Stimulated activated naive B cell treated with anti-CD40 and anti-IgM and Interleukin-4, amounts not matched to agents 10 μg/mL and 1 μg/mL and 100 μg/mL, for 72 hours (primary cell): Measurements from ENCODE around the gene SEMA4D.

Experiments
- ATAC-seq, 2 donors: fragments of 150-1000 bp; cut with Tn5 transposase; replicated peaks; 2 replicates each; pipeline ENCODE4 v1.10.0; 2021; ENCODE audit warnings: moderate library complexity in 1 of 2
- DNase-seq: peaks from one replicate; pipeline ENCODE4 v3.0.0; 2021
- H3K27ac Mint-ChIP-seq: one replicate; pipeline ENCODE4 v1.8.0; 2022; ENCODE audit warnings: mild to moderate bottlenecking, mixed read lengths
- H3K27me3 Mint-ChIP-seq, 2 donors: one replicate each; pipeline ENCODE4 v1.8.0; 2022; ENCODE audit warnings: mixed read lengths in 2 of 2
- H3K36me3 Mint-ChIP-seq, 2 donors: one replicate each; pipeline ENCODE4 v1.8.0; 2022; ENCODE audit warnings: mixed read lengths in 2 of 2, mild to moderate bottlenecking in 1 of 2
- H3K4me1 Mint-ChIP-seq, 2 donors: one replicate each; pipeline ENCODE4 v1.8.0; 2022; ENCODE audit warnings: mixed read lengths in 2 of 2, mild to moderate bottlenecking in 1 of 2
- H3K4me3 Mint-ChIP-seq, 2 donors: one replicate each; pipeline ENCODE4 v1.8.0; 2022; ENCODE audit warnings: mild to moderate bottlenecking in 2 of 2, mixed read lengths in 2 of 2, moderate library complexity in 1 of 2
- H3K9me3 Mint-ChIP-seq, 2 donors: one replicate each; pipeline ENCODE4 v1.8.0; 2022; ENCODE audit warnings: mixed read lengths in 2 of 2, mild to moderate bottlenecking in 1 of 2

Gene SEMA4D

DNA sequence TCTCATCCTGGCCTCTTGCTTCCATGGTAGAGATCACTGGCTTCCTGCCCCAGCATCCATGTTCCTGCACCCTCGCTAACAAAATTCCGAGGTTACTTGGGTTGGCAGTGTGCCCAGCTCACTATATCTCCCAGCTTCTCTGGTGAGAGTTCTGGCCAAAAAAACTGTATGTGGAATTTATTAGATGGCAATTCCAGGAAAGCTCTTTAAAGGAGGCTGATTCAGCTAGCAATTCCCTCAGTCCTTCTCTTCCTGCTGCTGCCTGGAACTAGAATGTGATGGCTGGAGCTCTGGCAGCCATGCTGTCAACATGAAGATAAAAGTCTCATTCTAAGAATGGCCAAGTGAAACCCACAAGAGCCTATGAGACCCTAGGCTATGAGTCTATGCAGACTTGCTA is 90.8 kb downstream of the SEMA4D start:
- DNase-seq (no peak), ATAC-seq (no peak)
- Mint-ChIP-seq H3K4me1 (peaks cover 75 to 88% of the 10 kb centered on the region in 2 donors), H3K27me3 (no peaks in the 10 kb centered on the region), H3K9me3 (peaks cover 4 to 6% of the 10 kb centered on the region in 2 donors), H3K4me3 (peak overlapping the region; percentile 80 to 82), H3K36me3 (peaks cover 64 to 85% of the 10 kb centered on the region in 2 donors), H3K27ac (peak overlapping the region; percentile 92)

DNA sequence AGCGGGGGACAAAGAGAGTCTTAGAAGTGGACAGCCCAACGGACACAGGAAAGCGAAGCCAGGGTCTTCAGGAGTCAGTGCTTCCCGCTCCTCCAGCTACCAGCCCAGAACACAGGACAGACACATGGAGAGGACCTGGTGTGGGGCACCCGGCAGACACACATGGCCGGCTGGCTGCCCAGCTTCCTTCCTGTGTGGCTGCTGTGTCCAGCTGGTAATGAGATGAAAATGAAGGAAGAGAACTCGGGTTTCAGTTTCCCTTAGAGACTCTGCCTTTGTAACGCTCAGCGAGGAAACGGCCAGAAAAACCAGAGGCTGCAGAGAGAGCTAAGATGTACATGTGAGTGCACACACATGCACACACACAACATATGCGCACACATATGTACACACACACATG is 92.1 kb downstream of the SEMA4D start:
- Mint-ChIP-seq H3K36me3 (peaks cover 59 to 85% of the 10 kb centered on the region in 2 donors), H3K9me3 (peaks cover 4 to 5% of the 10 kb centered on the region in 2 donors), H3K27me3 (no peaks in the 10 kb centered on the region), H3K27ac (peak overlapping the region; percentile 92), H3K4me1 (peaks cover 79 to 93% of the 10 kb centered on the region in 2 donors), H3K4me3 (peak overlapping the region; percentile 80 to 82)
- DNase-seq: no peak
- ATAC-seq: peak; percentile 58 to 62

DNA sequence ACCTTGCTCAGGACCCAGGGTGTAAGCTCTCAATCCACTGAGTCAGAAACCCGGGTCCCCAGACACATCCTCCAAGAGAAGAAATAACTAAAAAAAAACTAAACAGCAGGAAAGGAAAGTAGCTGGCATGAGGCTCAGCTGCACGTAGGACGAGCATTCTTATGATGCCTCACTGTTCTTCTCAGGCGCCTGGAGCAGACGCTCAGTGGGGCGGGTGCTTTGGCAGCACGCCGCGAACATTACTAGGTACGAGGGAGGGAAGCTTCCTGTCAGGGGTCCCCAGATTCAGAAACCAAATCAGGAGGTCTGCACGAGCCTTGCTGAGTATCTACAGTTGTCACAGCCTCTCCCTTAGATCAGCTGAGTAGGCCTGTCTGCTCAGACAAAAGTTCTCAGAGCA is 93.8 kb downstream of the SEMA4D start:
- ATAC-seq (no peak), DNase-seq (no peak)
- Mint-ChIP-seq H3K4me1 (peaks cover 75 to 93% of the 10 kb centered on the region in 2 donors), H3K27ac (peak overlapping the region; percentile 92), H3K36me3 (peaks cover 59 to 79% of the 10 kb centered on the region in 2 donors), H3K27me3 (no peaks in the 10 kb centered on the region), H3K4me3 (peak overlapping the region; percentile 80 to 82), H3K9me3 (peaks cover 4% of the 10 kb centered on the region in 2 donors)

DNA sequence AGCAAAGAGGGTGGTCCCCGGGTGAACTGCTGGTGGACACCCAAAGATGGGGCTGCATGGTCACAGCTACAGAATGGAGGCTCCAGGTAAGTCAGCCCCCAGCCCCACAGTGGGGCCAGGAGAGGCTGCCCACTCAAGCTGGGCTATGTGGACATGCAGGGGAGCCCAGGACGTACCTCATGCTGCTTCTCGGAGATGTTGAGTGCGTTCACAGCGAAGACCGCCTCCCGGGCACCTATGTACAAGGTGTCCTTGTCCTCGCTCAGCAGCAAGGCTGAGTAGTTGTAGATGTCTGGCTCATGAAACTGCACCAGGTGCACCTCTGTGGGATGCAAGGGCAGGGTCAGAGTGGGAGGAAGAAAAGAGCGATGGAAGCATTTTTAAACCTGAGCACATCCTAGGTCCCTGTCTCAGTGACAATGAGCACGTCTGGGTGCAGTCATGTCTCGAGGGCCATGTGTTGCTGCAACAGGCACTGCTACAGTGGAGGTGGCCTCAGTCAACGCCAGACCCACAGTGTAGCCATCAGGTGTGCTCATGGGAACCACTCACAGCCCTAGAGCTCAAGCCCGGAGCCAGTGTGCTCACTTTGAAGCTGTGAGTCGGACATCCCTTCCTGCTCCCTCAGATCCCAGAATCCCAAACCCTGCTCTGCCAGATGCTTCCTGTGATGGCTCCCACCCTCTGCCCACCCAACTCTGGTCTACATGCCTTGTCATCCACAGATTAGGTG is 95.1 kb downstream of the SEMA4D start:
- DNase-seq (no peak), ATAC-seq (no peak)
- Mint-ChIP-seq H3K9me3 (peaks cover 4% of the 10 kb centered on the region in 2 donors), H3K27me3 (no peaks in the 10 kb centered on the region), H3K36me3 (peaks cover 59 to 76% of the 10 kb centered on the region in 2 donors), H3K4me3 (no peak overlapping the region), H3K4me1 (peaks cover 65 to 83% of the 10 kb centered on the region in 2 donors), H3K27ac (peak overlapping the region; percentile 60)

DNA sequence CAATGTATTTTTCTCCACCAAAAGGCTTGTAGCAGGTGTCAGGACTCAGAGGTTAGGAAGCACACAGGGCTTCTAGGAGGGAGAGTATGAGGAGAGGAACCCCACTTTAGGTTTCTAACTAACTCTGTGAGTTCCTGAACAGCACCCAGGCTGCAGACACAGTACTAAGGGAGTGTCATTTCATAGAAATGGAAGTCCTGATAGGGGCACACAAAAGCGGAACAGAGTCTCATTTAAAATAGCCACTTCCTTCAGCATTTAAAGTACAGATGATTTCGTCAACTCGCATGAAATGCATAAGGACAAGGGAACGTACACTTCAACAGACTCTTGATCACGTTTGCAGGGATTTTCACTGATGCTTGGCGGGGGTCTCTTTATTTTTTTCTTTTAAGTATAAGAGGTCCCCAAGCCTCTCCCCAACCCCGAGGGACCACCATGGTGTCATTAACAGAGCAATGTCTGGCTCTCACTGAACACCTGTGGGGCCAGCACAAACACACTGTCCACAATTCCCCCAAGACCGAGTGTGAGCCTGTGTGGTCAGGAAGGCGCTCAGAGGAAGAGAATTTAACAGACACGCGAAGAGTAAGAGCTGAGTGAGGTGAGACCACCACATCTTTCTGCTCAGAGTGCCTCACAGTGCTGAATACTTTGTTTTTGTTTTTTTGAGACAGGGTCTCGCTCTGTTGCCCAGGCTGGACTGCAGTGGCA is 97.4 kb downstream of the SEMA4D start:
- Mint-ChIP-seq H3K27me3 (no peaks in the 10 kb centered on the region), H3K9me3 (no peaks in the 10 kb centered on the region), H3K4me1 (peaks cover 45 to 61% of the 10 kb centered on the region in 2 donors), H3K27ac (peak overlapping the region; percentile 92), H3K36me3 (peaks cover 65 to 82% of the 10 kb centered on the region in 2 donors), H3K4me3 (peak overlapping the region; percentile 59 to 80)
- DNase-seq (peak; percentile 65), ATAC-seq (peak; percentile 90 to 91)

DNA sequence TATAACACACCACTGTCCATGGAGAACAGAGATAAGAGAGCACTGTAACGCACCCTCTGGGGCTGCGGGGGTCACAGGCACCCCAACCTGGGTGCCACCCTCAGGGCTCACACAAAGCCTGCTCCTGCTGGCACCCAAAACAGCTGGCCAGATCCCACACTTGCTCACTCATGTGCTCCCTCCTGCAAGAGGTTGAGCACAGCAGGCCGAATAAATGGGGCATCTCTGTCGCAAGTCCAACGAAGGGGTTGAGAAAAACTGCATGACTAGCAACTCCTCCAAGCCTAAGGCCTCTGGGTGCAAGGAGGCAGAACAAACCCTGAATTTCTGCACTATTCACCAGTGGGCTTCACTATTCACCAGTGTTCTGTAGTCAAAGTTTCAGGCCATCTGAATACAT is 99.3 kb downstream of the SEMA4D start:
- Mint-ChIP-seq H3K27me3 (no peaks in the 10 kb centered on the region), H3K27ac (no peak overlapping the region), H3K4me1 (peaks cover 29 to 42% of the 10 kb centered on the region in 2 donors), H3K9me3 (no peaks in the 10 kb centered on the region), H3K4me3 (no peak overlapping the region), H3K36me3 (peaks cover 59 to 78% of the 10 kb centered on the region in 2 donors)
- no peak for ATAC-seq
- DNase-seq: no peak

DNA sequence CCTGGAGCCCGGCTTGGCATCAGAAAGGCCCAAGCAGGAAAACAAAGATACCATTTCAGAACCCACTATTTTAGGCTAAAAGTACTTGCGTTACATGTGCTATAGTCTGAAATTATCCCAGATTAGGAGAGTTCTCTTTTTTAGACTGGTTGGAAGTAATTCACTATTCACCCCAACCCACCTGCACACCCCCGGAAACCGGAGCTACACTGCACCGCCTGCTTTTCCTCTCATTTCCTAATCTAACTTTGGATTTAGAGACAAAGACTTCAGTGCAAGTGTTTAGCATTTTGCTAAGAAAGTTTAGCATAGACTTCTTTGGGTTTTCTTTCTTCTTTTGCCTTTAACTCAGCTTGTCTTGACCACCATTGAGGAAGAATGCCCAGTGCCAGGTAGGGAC is 100.4 kb downstream of the SEMA4D start:
- peaks cover 66 to 82% of the 10 kb centered on the region in 2 donors for H3K36me3 Mint-ChIP-seq
- ATAC-seq: no peak

DNA sequence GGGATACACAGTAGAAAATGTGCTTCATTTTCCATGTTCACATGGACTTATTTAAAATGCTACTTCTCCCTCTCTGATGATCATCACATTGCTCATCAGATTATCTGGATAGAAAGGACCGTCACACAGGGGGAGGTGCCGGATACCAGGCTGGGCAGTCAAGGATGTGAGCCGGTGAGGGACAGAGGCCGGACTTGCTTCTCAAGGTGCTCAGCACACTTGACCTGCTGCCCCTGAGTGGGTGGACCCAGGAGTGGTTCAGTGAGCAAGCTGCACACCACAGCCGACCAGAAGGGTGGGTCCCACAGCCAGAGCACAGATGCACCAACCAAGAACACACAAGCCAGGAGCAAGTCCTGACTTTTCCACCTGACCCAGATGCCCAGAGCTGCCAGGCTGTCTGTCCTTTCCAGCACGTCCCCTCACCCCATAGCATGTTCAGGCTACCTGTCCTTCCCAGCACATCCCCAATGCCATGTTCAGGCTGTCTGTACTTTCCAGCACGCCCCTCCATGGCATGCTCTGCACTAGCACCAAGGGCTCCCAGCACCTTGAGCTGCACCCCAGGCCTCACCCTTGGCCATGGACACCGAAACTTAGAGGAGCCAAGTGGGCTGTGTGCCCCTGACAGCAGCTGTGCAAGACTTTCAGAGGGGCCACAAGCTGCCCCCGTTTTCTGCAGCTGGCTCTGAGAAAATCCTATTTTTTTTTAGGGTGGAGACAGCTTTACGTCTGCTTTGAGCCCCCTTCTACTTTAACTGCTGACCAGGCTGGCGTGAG is 101.8 kb downstream of the SEMA4D start:
- Mint-ChIP-seq H3K9me3 (no peaks in the 10 kb centered on the region), H3K27me3 (no peaks in the 10 kb centered on the region), H3K27ac (no peak overlapping the region), H3K4me3 (no peak overlapping the region), H3K4me1 (peaks cover 14 to 21% of the 10 kb centered on the region in 2 donors), H3K36me3 (peaks cover 71 to 81% of the 10 kb centered on the region in 2 donors)
- no peak for ATAC-seq
- no peak for DNase-seq

More for the DNA sequence above, 100.4 kb downstream of the SEMA4D start:
- H3K4me1 Mint-ChIP-seq: peaks cover 27 to 34% of the 10 kb centered on the region in 2 donors
- no peak for DNase-seq
- no peaks in the 10 kb centered on the region for H3K27me3 Mint-ChIP-seq
- no peak overlapping the region for H3K27ac Mint-ChIP-seq
- H3K9me3 Mint-ChIP-seq: no peaks in the 10 kb centered on the region
- H3K4me3 Mint-ChIP-seq: no peak overlapping the region

DNA sequence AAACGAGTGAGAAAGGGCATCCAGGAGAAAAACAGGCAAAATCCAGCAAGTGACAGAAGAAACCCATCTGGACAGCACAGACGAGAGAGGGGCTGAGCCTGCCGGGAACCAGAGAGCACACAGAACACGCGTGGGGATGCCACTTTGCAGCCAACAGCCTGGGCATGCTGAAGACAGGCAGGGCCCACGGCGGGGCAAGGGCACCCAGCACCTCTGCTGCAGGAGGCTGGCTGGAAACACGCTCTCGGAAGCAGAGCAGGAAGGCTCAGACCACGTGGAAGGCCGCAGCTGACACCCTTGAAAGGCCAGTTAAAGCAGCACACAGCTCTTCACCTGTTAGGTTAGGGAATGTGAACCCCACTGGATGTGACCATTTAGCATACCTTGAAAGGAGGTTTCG is 103.5 kb downstream of the SEMA4D start:
- Mint-ChIP-seq H3K27me3 (no peaks in the 10 kb centered on the region), H3K4me1 (peaks cover 2 to 4% of the 10 kb centered on the region in 2 donors), H3K9me3 (no peaks in the 10 kb centered on the region), H3K4me3 (no peak overlapping the region), H3K36me3 (peaks cover 77 to 86% of the 10 kb centered on the region in 2 donors), H3K27ac (no peak overlapping the region)
- ATAC-seq: no peak
- no peak for DNase-seq

DNA sequence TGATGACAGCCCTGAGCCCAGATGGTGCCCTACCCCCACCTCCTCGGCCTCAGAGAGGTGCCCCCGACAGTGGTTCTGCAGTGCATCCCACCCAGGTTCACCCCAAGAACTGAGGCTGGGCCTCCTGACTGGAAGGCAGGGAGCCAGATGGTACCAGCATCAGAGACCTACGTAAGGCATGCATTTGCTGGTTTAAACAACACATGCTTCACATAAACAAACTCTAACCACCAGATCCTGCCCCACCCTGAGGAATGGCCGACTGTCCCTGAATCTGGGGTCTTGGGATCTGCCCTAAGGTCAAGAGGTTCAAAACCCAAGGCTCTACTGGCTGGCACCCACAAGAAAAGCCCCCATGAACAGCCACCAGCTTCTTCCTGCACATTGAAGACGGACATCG is 106.3 kb downstream of the SEMA4D start:
- Mint-ChIP-seq H3K9me3 (no peaks in the 10 kb centered on the region), H3K27ac (no peak overlapping the region), H3K4me1 (peaks cover 0 to 8% of the 10 kb centered on the region in 2 donors), H3K27me3 (no peaks in the 10 kb centered on the region), H3K36me3 (peaks cover 73 to 82% of the 10 kb centered on the region in 2 donors), H3K4me3 (no peak overlapping the region)
- DNase-seq (no peak), ATAC-seq (no peak)

DNA sequence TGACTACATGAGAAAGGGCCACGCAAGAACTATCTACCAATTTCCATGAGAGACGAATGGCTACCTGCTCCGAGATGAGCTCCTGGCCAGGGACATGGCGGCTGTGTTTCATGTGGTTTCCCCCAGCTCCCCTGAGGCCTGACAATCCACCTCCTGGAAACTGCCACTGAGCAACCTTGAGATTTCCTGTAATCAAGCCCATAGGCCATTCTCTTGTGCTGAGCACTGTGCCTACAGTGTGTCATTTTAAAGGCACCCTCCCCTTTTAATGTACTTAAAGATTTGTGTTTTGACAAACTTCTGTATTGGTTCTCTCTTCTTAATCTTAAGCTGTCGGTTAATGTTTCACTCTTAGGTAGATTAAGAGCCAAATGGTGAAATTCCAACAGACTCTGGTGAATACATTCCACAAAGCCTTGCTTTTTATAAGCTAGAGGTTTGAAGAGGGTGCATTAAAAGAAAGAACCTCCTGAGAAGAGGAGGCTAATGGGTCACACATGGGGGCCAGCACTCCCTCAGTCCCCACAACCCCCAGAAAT is 107.3 kb downstream of the SEMA4D start:
- peaks cover 0 to 8% of the 10 kb centered on the region in 2 donors for H3K4me1 Mint-ChIP-seq
- peaks cover 71 to 82% of the 10 kb centered on the region in 2 donors for H3K36me3 Mint-ChIP-seq
- DNase-seq: no peak
- ATAC-seq: no peak
- no peak overlapping the region for H3K4me3 Mint-ChIP-seq
- H3K9me3 Mint-ChIP-seq: no peaks in the 10 kb centered on the region
- no peak overlapping the region for H3K27ac Mint-ChIP-seq
- no peaks in the 10 kb centered on the region for H3K27me3 Mint-ChIP-seq

DNA sequence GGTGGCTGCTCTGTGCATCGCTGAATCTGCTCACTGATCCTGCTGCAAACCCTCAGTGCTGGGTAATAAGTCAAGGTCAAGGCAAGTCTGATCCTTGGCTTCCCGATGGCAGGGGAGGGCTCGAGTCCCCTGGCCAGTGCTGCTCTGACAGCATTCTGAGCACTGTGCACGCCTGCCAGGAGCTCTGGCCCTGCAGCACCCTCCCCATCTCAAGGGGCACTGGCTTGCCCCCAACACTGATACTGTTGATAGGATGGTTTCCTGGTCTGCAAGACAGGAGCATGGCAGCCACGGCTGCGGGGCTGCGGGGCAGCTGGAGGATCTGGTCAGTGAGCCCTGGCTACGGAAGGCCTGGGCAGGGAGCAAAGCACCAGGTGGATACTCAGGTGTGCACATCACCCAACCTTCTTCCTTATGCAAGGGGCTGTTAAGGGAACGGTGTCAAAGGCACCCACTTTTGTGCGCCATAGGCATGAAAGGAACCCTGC is 107.8 kb downstream of the SEMA4D start:
- DNase-seq: no peak
- ATAC-seq: no peak
- Mint-ChIP-seq H3K27ac (peak overlapping the region; percentile 51), H3K4me3 (no peak overlapping the region), H3K4me1 (peaks cover 0 to 10% of the 10 kb centered on the region in 2 donors), H3K9me3 (no peaks in the 10 kb centered on the region), H3K27me3 (no peaks in the 10 kb centered on the region), H3K36me3 (peaks cover 74 to 81% of the 10 kb centered on the region in 2 donors)

DNA sequence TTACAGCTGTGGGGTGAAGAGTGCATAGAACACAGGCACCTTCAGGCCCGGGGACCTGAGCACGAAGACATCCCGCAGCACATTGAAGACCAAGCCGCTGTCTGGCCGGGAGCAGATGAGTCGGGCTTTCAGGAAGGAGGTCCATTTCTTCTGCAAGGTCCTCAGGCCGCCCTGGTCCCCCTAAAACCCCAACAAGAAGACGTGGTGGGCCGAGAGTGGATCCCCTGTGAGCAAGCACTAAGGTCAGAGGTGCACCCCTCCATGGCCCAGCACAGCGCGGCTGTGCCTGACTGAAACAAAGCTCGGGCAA is 109.1 kb downstream of the SEMA4D start:
- H3K4me1 Mint-ChIP-seq: peaks cover 4 to 19% of the 10 kb centered on the region in 2 donors
- H3K9me3 Mint-ChIP-seq: no peaks in the 10 kb centered on the region
- H3K27ac Mint-ChIP-seq: no peak overlapping the region
- no peak for ATAC-seq
- H3K4me3 Mint-ChIP-seq: no peak overlapping the region
- no peaks in the 10 kb centered on the region for H3K27me3 Mint-ChIP-seq
- H3K36me3 Mint-ChIP-seq: peaks cover 66 to 80% of the 10 kb centered on the region in 2 donors
- no peak for DNase-seq
